Uterus (tissue), 2 donors: ENCODE results near the gene COL18A1.

ENCODE experiments used
- CTCF ChIP-seq, 4 experiments: fragments of 200-600 bp in 2 of 4; fragments of 450-650 bp in 2 of 4; sonication (generic) in 2 of 4; IDR thresholded peaks; one replicate each; pipeline ENCODE4 v1.5.1; 2016 to 2019; ENCODE audit warnings: antibody characterized with exemption in 4 of 4, mild to moderate bottlenecking in 2 of 4, moderate library complexity in 1 of 4
- POLR2A ChIP-seq, 2 donors: fragments of 450-650 bp; IDR thresholded peaks; one replicate each; pipeline ENCODE4 v1.6.1; 2016; ENCODE audit warnings: antibody characterized with exemption in 2 of 2, mild to moderate bottlenecking in 1 of 2, moderate library complexity in 1 of 2

GRCh38 chr21:45407629-45408247, 2.8 kb downstream of the COL18A1 start:
- no peak for TF ChIP-seq CTCF (IDR thresholded peaks at IDR 0.05)
- TF ChIP-seq POLR2A (IDR thresholded peaks at IDR 0.05), result no peak
